CD14-positive monocyte (primary cell): Measurements from ENCODE around the gene TANGO2. TPM values are rescaled to one million over a fixed set of nuclear protein-coding genes. Genes with fewer than 3 reads are reported as not detected.

Source experiments
- DNase-seq, 3 donors: peaks; one replicate each; pipeline ENCODE4 v3.0.0-alpha.2; 2011 to 2022
- H2AFZ ChIP-seq: 2 replicates; pipeline ENCODE4 v1.6.0; 2012; ENCODE audit warnings: mild to moderate bottlenecking, low read depth, low read length, inconsistent platforms; ENCODE audit not compliant: insufficient read depth, poor library complexity, severe bottlenecking
- H3K27ac ChIP-seq, 2 donors: 1 replicate in 1 of 2; 2 replicates in 1 of 2; pipeline ENCODE4 v1.5.1; 2012 to 2013; ENCODE audit warnings: low read length in 2 of 2, control low read depth in 1 of 2, inconsistent platforms in 1 of 2, low read depth in 1 of 2, mild to moderate bottlenecking in 1 of 2
- H3K27me3 ChIP-seq, 2 donors: one replicate each; pipeline versions ENCODE4 v1.6.0 to v1.6.1; 2011 to 2013; ENCODE audit warnings: low read length in 2 of 2; ENCODE audit not compliant: control insufficient read depth in 2 of 2, insufficient read depth in 2 of 2
- H3K36me3 ChIP-seq, 2 donors: replicated peaks in 1 of 2; 1 replicate in 1 of 2; 2 replicates in 1 of 2; pipeline versions ENCODE4 v1.5.1 to v1.6.1; 2012 to 2013; ENCODE audit warnings: low read length in 2 of 2, control low read depth in 1 of 2, inconsistent platforms in 1 of 2, mild to moderate bottlenecking in 1 of 2; ENCODE audit not compliant: insufficient read depth in 2 of 2, control insufficient read depth in 1 of 2
- H3K4me1 ChIP-seq, 2 donors: 1 replicate in 1 of 2; 2 replicates in 1 of 2; pipeline versions ENCODE4 v1.5.1 to v1.6.1; 2012 to 2013; ENCODE audit warnings: low read length in 2 of 2, control low read depth in 1 of 2, inconsistent platforms in 1 of 2, mild to moderate bottlenecking in 1 of 2, moderate library complexity in 1 of 2; ENCODE audit not compliant: insufficient read depth in 2 of 2, control insufficient read depth in 1 of 2
- H3K4me2 ChIP-seq: replicated peaks from 2 replicates; pipeline ENCODE3; 2012; ENCODE audit warnings: low read length, moderate library complexity, mild to moderate bottlenecking; ENCODE audit not compliant: poor library complexity, severe bottlenecking; ENCODE audit errors: extremely low read depth
- H3K4me3 ChIP-seq, 3 experiments: fragments of 200-600 bp in 1 of 3; sonication (generic) in 1 of 3; replicated peaks in 1 of 3; 1 replicate in 2 of 3; 2 replicates in 1 of 3; pipeline ENCODE4 v1.5.1; 2011 to 2013; ENCODE audit warnings: low read length in 3 of 3, mild to moderate bottlenecking in 3 of 3, control low read depth in 2 of 3, low read depth in 2 of 3, inconsistent platforms in 1 of 3, moderate library complexity in 1 of 3
- H3K79me2 ChIP-seq: 2 replicates; pipeline ENCODE4 v1.6.0; 2012; ENCODE audit warnings: mild to moderate bottlenecking, control low read depth, inconsistent platforms, low read length, moderate library complexity; ENCODE audit not compliant: insufficient read depth
- H3K9ac ChIP-seq: 2 replicates; pipeline ENCODE4 v1.6.0; 2017; ENCODE audit warnings: low read length, mild to moderate bottlenecking; ENCODE audit not compliant: insufficient read depth, poor library complexity, severe bottlenecking
- H3K9me3 ChIP-seq, 2 donors: replicated peaks in 1 of 2; 1 replicate in 1 of 2; 2 replicates in 1 of 2; pipeline versions ENCODE4 v1.5.1 to v1.6.1; 2012 to 2013; ENCODE audit warnings: low read length in 2 of 2, control low read depth in 1 of 2; ENCODE audit not compliant: control insufficient read depth in 1 of 2, insufficient read depth in 1 of 2
- H4K20me1 ChIP-seq: 2 replicates; pipeline ENCODE4 v1.6.0; 2012; ENCODE audit warnings: mild to moderate bottlenecking, low read length, control low read depth, moderate library complexity; ENCODE audit not compliant: insufficient read depth
- H3K27ac Mint-ChIP-seq, 7 donors: one replicate each; pipeline ENCODE4 v1.8.0; 2020; ENCODE audit warnings: mild to moderate bottlenecking in 7 of 7, mixed read lengths in 7 of 7, moderate library complexity in 6 of 7, inconsistent platforms in 2 of 7
- H3K27me3 Mint-ChIP-seq, 3 donors: one replicate each; pipeline ENCODE4 v1.8.0; 2021 to 2022; ENCODE audit warnings: low read depth in 3 of 3, mild to moderate bottlenecking in 3 of 3, mixed read lengths in 3 of 3, moderate library complexity in 3 of 3, inconsistent platforms in 1 of 3
- H3K36me3 Mint-ChIP-seq, 2 donors: one replicate each; pipeline ENCODE4 v1.8.0; 2020; ENCODE audit warnings: mixed read lengths in 2 of 2, inconsistent platforms in 1 of 2, mild to moderate bottlenecking in 1 of 2
- H3K4me1 Mint-ChIP-seq: one replicate; pipeline ENCODE4 v1.8.0; 2020; ENCODE audit warnings: mild to moderate bottlenecking, mixed read lengths
- H3K4me3 Mint-ChIP-seq, 2 donors: one replicate each; pipeline ENCODE4 v1.8.0; 2020; ENCODE audit warnings: mild to moderate bottlenecking in 2 of 2, mixed read lengths in 2 of 2, moderate library complexity in 1 of 2
- H3K9me3 Mint-ChIP-seq, 7 donors: one replicate each; pipeline ENCODE4 v1.8.0; 2020 to 2022; ENCODE audit warnings: mixed read lengths in 7 of 7, mild to moderate bottlenecking in 6 of 7, moderate library complexity in 6 of 7, inconsistent platforms in 2 of 7
- WGBS: methylation state at CpG from one replicate; pipeline ENCODE4 v1.1.5; 2013; ENCODE audit warnings: missing lambda C conversion rate; ENCODE audit not compliant: insufficient coverage; 5-methylcytosine and 5-hydroxymethylcytosine counted together
- intact Hi-C, 2 donors: fragments of 100-400 bp; cut with micrococcal nuclease; formaldehyde crosslinking; loops; one replicate each; pipeline versions ENCODE4 v1.15.0 to v1.15.1; 2023
- polyA plus RNA-seq, 3 donors: library from polyadenylated mRNA; depleted of rRNA in 1 of 3; unstranded in 2 of 3; stranded (reverse) in 1 of 3; fragments of 300-500 nt in 2 of 3; fragments of >200 nt in 1 of 3; fragmentation: Illumina TruSeq in 2 of 3; gene quantifications; 1 replicate in 2 of 3; 2 replicates in 1 of 3; pipeline ENCODE4 v1.2.3, GENCODE V29; 2012 to 2021
- TF ChIP-seq, protein P1 (sequence below): fragments of 200-600 bp; IDR thresholded peaks from one replicate; pipeline ENCODE4 v1.8.0; 2022; ENCODE audit warnings: antibody characterized with exemption, mild to moderate bottlenecking

Gene TANGO2
- polyA plus RNA-seq, 3 donors: 56.4 to 94.9 (median 58.2) TPM

DNA sequence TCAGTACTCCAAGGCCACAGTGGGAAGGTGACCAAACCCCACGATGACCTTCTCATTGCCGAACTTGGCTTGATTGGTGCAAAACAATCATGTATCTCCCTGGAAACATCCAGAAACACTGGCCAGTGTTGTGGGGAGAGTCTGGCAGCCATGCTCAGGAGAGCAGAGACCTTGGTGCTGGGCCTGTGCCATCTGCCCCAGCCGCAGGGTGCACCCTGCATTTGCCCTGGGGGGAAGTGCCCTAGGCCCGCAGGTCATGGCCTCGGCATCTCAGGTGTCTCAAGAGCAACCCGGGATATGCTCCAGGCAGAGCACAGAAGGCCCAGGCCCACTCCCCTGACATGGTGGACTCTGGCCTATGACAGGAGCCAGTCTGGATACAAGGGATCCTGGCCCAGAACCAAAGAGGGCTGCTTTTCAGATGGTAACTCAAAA is 28.0 kb upstream of the TANGO2 start:
- no peaks in the 10 kb centered on the region for H4K20me1 ChIP-seq
- no peaks in the 10 kb centered on the region for H3K9me3 Mint-ChIP-seq
- DNase-seq: no peak
- no peak overlapping the region for H3K27ac ChIP-seq
- H3K36me3 Mint-ChIP-seq: no peaks in the 10 kb centered on the region
- H3K9me3 ChIP-seq: no peaks in the 10 kb centered on the region
- H3K4me3 Mint-ChIP-seq: no peak overlapping the region
- H3K4me1 Mint-ChIP-seq: no peaks in the 10 kb centered on the region
- H3K4me2 ChIP-seq: no peak overlapping the region
- WGBS: 95% methylated on average over 4 of the region's 6 CpGs
- H3K79me2 ChIP-seq: no peaks in the 10 kb centered on the region
- no peaks in the 10 kb centered on the region for H3K27me3 ChIP-seq
- peaks cover 0 to 11% (median 1%) of the 10 kb centered on the region in 3 donors for H3K27me3 Mint-ChIP-seq
- no peaks in the 10 kb centered on the region for H3K36me3 ChIP-seq
- no peak overlapping the region for H3K27ac Mint-ChIP-seq
- TF ChIP-seq, protein P1, sequence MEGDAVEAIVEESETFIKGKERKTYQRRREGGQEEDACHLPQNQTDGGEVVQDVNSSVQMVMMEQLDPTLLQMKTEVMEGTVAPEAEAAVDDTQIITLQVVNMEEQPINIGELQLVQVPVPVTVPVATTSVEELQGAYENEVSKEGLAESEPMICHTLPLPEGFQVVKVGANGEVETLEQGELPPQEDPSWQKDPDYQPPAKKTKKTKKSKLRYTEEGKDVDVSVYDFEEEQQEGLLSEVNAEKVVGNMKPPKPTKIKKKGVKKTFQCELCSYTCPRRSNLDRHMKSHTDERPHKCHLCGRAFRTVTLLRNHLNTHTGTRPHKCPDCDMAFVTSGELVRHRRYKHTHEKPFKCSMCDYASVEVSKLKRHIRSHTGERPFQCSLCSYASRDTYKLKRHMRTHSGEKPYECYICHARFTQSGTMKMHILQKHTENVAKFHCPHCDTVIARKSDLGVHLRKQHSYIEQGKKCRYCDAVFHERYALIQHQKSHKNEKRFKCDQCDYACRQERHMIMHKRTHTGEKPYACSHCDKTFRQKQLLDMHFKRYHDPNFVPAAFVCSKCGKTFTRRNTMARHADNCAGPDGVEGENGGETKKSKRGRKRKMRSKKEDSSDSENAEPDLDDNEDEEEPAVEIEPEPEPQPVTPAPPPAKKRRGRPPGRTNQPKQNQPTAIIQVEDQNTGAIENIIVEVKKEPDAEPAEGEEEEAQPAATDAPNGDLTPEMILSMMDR: no peak
- intact Hi-C loops: no loop called here
- H2AFZ ChIP-seq: no peak overlapping the region
- no peak overlapping the region for H3K9ac ChIP-seq
- H3K4me1 ChIP-seq: no peaks in the 10 kb centered on the region
- H3K4me3 ChIP-seq: no peak overlapping the region

DNA sequence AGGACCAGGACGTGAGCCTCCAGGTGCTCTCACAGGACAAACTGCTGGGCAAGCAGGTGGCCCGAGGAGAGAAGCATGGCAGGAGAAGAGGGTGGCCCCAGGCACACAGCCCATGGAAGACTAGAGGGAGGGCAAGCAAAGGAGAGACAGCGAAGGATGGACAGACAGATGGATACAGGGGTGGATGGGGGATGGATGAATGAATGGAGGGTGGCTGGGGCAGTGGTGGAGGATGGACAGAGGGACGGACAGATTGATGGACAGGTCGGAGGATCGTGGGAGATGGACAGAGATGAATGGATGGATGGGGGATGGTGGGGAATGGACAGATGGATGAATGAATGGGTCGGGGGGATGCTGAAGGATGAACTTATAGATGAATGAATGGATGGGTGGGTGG is 27.0 kb upstream of the TANGO2 start:
- whole genome bisulfite sequencing: 100% methylated on average over 7 of the region's 7 CpGs
- H3K4me2 ChIP-seq: no peak overlapping the region
- intact Hi-C loops: no loop called here
- H3K4me1 ChIP-seq: no peaks in the 10 kb centered on the region
- H3K27ac Mint-ChIP-seq: peak overlapping the region in 1 of 7 donors; percentile 52
- TF ChIP-seq, protein P1: no peak
- H3K4me3 Mint-ChIP-seq: no peak overlapping the region
- no peaks in the 10 kb centered on the region for H3K9me3 Mint-ChIP-seq
- H4K20me1 ChIP-seq: no peaks in the 10 kb centered on the region
- no peak overlapping the region for H3K9ac ChIP-seq
- peaks cover 0 to 11% (median 1%) of the 10 kb centered on the region in 3 donors for H3K27me3 Mint-ChIP-seq
- H3K79me2 ChIP-seq: no peaks in the 10 kb centered on the region
- H2AFZ ChIP-seq: no peak overlapping the region
- DNase-seq: no peak
- H3K36me3 ChIP-seq: no peaks in the 10 kb centered on the region
- H3K27me3 ChIP-seq: no peaks in the 10 kb centered on the region
- H3K9me3 ChIP-seq: no peaks in the 10 kb centered on the region
- H3K4me3 ChIP-seq: no peak overlapping the region
- no peak overlapping the region for H3K27ac ChIP-seq
- no peaks in the 10 kb centered on the region for H3K36me3 Mint-ChIP-seq
- no peaks in the 10 kb centered on the region for H3K4me1 Mint-ChIP-seq
